Measurements from ENCODE around the gene FSIP1.

FSIP1 gene

DNA sequence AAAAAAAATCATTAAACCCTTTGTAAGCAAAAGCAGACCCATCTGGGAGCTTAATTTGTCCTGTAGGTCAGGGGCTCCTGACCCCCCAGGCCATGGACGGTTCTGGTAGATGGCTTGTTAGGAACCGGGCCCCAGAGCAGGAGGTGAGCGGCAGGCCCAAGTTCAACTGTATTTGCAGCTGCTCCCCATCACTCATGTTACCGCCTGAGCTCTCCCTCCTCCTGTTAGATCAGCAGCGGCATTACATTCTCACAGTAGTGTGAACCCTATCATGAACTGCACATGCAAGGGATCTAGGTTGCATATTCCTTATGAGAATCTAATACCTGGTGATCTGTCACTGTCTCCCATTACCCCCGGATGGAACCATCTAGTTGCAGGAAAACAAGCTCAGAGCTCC lies 60.7 kb downstream of the FSIP1 start:
- in situ Hi-C loops (cut with HindIII; ENCODE audit: low sequenced_read_pairs): loop anchor here (5.0 kb wide), 1 partner anchor 90 kb away; no protein-coding TSS in a partner anchor

DNA sequence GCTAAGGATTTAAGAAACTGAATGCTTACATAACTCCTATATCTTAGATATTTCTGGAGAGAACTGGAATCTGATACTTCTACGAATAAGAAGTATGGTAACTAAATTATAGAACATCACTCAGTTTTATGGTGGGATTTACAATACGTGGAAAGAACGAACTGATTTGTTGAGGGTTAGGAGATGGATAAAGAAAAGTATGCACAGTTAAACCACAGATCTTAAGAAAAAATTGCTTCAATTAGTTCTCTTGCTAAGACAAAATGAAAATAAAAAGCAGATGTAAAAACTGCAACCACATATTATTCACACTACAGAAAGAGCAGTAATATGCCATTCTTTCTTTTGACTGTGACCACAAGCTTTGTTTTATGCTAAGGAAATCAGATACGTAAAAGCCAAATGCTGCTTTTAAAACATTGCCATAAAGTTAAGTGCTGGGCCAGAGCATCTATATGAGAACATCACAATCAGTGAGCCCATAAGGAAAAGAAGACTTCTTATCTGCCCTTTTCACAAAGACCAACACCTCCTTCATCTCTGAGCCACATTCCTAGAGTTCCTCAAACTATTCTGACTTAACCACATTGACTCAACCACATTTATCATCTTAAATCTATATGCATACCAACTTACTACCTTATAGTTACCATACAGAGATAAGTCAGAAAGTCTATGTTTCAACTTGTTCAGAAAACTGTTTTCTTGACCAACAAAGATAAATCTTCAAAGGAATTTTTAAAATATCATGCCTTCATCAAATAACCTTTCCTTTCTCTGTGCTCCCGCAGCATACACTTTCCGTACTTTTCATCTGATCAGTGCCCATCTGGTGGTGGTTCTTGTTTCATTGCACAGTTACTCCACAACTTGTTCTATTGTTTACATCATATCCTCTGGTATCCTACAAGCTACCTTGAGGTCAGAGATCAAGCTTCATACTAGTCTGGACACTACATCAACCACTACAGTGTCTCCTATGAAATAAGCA lies 61.7 kb downstream of the FSIP1 start:
- in situ Hi-C loops (cut with HindIII; ENCODE audit: low sequenced_read_pairs): loop anchor here (5.0 kb wide), 1 partner anchor 89 kb away; no protein-coding TSS in a partner anchor

DNA sequence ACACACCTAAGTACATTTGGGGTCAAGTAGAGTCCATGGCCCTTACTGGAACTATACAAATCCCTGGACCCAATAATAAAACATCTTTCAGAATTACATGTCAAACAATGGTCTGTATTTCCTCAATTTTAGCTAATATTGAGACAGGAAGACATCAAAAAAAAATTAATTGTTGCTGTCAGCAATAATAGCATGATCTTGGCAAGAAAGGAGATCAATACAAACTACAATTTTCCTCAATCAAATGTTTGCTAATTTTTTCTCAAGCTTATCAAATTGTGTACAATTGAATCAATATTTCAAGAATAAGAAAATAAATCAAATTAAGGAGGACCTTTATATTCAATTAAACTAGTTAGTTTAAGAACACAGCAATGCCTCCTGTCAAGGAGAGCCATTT lies 62.6 kb downstream of the FSIP1 start:
- in situ Hi-C loops (cut with HindIII; ENCODE audit: low sequenced_read_pairs): loop anchor here (5.0 kb wide), 1 partner anchor 88 kb away; no protein-coding TSS in a partner anchor

DNA sequence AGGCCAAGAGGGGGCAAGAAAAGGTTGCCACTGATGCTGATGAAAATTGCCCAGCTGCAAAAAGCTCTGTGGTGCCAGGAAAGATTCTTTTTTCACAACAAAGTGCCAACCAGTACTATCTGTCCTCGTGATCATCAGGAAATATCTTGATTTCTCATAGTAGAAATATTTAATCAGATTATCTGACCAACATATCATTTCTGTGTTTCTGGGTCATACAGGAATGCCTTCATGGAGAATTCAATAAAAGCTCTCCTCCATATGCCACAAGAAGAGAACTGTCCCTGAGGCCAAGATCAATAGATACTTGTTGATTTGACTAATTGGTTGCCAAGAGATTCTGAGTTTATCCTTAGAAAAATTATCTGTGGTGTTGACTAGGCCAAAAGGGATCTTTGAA lies 63.5 kb downstream of the FSIP1 start:
- in situ Hi-C loops (cut with HindIII; ENCODE audit: low sequenced_read_pairs): no loop called here

DNA sequence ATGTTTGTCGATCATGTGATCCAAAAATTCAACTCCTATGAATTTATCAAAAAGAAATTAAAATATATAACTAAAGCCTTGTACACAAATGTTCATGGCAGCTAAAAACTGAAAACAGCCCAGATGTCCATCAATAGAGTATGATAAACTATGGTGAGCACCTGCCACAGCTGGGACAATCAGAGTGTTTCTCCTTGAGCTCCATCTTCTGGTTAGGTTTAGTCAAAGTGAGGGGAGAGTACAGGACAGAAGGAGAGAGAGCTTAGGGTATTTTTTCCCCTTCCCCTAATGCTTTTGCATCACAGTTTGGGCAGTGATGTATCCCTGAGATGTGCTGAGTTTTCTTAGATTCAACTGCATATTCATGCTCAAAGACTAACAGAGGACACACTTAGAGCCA lies 65.5 kb downstream of the FSIP1 start:
- in situ Hi-C loops (cut with HindIII; ENCODE audit: low sequenced_read_pairs): no loop called here

DNA sequence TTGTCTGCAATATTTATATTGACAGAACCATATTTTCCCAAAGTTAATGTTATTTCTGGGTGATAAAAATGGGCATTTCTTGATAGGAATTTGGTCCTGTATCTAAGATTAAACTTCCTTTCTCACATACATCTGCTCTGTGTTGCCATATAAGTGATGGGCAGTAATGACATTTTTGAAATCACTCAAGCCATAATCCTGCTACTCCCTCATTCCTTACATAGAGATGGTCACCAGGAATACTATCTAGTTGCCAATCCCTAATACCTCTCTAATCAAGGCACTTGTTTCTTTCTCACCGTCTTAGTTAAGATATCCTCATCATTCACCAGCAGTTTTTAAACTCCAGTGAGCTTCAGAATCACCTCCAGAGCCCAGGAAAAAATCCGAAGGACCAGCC lies 68.4 kb downstream of the FSIP1 start:
- in situ Hi-C loops (cut with HindIII; ENCODE audit: low sequenced_read_pairs): no loop called here

DNA sequence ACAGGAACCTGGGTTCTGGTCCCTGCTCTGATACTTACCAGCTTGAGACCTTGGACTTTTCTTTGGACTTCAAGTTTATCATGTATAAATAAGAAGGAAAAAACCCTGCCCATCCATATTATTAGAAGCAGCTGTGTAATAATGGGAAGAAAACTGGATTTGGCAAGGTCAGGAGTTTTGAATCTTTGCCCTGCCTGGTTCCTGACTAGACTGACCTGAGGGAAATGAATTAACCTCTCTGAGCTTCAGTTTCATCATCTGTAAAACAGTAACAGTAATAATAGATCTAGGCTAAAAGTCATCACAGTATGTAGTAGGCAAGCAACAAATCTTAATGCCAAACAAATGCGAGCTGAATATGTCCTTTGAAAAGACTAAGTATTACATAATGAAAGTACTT lies 68.8 kb downstream of the FSIP1 start:
- in situ Hi-C loops (cut with HindIII; ENCODE audit: low sequenced_read_pairs): no loop called here

DNA sequence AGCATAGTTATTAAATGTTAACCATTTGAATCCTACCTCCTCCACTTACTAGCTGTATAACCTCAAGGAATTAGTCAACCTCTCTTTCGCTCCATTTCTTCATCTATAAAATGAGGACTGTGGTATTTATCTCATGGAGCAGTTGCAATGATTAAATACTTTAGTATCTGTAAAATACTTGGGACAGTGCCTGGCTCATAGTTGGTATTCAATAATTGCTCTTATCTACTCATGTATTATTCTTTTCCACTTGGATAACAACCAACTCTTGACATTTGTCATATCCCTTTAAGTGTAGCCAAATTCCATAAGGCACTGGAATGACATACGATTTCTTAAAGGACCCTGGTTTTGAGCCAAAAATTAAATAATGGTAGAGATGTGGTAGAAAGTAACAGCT lies 72.0 kb downstream of the FSIP1 start:
- in situ Hi-C loops (cut with HindIII; ENCODE audit: low sequenced_read_pairs): no loop called here

DNA sequence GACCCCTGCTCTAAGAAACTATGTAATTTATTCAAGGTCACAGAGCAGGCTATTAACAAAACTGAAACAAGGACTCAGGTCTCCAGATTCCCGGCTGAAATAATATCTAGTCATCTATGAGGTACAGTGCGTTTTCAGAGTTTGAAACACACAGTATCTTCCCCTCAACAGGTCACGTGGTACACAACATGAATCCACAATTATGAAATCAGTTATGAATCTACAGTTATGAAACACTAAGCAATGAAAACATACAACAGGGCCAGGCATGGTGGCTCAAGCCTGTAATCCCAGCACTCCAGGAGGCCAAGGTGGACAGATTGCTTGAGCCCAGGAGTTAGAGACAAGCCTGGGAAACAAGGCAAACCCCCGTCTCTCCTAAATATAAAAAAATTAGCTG lies 72.7 kb downstream of the FSIP1 start:
- in situ Hi-C loops (cut with HindIII; ENCODE audit: low sequenced_read_pairs): no loop called here

DNA sequence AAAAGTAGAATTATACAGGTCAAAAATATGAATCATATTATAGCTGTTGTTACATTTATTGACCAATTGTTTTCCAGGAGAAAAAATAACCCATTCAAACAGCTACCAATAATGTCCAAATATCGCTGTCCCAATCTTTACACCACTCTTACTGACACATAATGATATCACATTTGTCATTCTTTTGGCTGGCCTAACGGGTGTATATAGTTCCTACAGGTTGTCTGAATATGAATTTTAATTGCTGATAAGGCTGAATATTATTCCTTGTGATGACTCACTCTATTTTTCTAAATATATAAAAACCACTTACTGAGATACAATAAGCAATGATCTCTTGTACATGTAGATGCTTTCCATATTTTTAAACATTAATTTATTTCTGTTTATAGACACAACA lies 76.4 kb downstream of the FSIP1 start:
- in situ Hi-C loops (cut with HindIII; ENCODE audit: low sequenced_read_pairs): no loop called here

DNA sequence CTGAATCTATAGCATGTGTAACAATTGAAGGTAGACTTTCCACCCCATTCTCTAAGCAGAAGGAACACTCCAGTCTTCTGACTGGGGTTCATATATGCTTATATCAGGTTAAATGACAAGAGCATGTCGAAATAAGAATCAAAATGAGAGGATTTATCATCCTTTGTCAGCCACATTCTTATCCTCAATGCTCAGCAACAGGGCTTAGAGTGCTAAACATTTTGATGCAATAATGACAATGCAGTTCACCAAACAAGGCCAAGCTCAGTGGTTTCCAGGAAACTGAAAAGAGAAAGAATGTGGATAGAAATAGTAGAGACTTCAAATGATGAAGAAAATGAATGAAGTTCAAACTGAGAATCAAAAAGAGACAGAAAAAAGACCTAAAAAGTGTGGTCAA lies 78.0 kb downstream of the FSIP1 start:
- in situ Hi-C loops (cut with HindIII; ENCODE audit: low sequenced_read_pairs): loop anchor here (5.0 kb wide), 1 partner anchor 53 kb away; no protein-coding TSS in a partner anchor

DNA sequence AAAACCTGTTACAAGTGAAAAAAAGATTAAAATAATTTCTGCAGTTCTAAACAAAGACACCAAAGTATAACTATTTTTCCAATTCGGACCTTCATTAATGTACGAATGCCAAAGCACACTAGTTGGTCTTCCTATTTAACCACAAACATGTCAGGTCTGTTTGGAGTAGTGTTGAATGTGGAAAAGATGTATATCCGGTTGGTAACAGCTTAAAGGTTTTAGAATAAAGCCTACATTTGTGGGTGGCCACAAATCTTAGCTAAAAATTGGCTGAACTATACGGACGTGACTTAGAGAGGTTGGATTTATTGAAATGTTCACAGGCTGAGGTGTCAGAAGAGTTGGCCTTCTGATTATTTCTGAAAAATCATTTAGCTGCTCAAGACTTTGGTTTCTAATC lies 78.4 kb downstream of the FSIP1 start:
- in situ Hi-C loops (cut with HindIII; ENCODE audit: low sequenced_read_pairs): loop anchor here (5.0 kb wide), 1 partner anchor 53 kb away; no protein-coding TSS in a partner anchor

DNA sequence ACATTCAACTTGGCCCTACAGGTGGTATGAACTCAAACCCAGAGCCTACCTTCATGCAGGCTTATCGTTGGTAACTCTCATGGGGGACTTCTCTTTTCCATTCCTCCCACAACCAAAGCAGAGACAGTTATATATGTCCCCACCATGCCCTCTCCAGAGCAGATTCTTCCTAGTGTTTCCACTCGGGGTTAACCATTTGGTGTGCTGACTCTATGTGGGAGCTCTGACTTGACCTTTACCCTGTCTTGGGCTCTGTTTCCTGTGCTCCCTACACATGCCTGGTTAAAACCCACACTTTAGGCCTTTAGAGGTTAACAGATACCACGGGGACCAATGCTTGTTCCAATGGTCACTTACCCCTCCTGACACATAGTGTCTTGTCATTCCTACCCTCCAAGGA lies 80.7 kb downstream of the FSIP1 start:
- in situ Hi-C loops (cut with HindIII; ENCODE audit: low sequenced_read_pairs): loop anchor here (5.0 kb wide), 1 partner anchor 55 kb away; no protein-coding TSS in a partner anchor

DNA sequence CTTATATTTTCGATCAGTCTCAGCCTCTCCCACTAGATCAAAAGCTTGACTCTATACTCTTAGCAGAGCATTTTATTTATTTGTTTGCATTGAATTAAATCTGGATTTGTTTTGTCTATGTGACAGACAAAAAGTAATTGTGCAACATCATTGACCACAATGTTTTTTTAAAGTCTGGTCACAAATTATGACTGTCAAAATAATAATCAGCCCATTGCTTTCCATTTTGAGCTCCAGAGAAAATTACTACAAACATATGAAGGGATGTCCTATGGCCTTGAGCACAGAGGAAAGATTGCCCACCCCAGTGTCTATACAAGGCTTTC lies 82.3 kb downstream of the FSIP1 start:
- in situ Hi-C loops (cut with HindIII; ENCODE audit: low sequenced_read_pairs): loop anchor here (5.0 kb wide), 1 partner anchor 57 kb away; no protein-coding TSS in a partner anchor

DNA sequence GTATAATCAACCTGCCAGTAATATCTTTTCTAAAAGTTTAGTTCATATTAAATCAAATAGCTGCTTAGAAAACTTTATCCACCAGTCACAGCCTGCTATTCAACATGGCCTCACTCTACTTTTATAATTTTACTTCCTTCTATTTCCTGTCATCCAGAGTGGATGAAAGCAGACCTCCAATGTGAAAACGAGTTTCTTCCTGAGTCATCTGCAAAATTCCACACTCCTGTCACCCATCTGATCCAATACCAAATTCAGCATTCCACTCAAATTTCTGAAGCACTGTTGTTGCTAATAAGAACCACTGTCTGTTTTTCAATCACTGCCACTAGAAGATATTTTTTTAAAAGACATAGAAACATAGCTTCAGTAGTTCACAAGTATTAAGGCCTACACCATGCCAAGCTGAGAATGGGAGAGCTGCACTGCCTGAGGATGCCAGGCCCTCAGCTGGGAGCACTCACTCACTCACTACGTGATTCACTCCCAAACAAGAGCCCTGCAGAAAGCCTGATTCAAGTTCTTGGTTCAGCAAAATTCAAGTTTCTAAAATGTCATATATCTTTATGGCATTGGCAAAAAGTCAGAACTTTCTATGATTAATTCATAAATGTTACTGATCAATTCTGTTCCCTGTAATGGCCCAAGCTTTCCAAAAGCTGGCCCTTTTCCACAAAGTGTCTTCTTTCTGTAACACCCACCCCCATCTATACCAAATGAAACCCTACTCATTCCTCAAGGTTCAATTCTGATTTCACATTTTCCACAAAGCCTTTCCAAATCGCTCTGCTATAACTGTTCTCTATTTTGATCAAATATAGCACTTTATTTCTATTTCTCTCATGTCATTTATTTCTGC lies 82.9 kb downstream of the FSIP1 start:
- in situ Hi-C loops (cut with HindIII; ENCODE audit: low sequenced_read_pairs): loop anchor here (5.0 kb wide), 1 partner anchor 58 kb away; no protein-coding TSS in a partner anchor

DNA sequence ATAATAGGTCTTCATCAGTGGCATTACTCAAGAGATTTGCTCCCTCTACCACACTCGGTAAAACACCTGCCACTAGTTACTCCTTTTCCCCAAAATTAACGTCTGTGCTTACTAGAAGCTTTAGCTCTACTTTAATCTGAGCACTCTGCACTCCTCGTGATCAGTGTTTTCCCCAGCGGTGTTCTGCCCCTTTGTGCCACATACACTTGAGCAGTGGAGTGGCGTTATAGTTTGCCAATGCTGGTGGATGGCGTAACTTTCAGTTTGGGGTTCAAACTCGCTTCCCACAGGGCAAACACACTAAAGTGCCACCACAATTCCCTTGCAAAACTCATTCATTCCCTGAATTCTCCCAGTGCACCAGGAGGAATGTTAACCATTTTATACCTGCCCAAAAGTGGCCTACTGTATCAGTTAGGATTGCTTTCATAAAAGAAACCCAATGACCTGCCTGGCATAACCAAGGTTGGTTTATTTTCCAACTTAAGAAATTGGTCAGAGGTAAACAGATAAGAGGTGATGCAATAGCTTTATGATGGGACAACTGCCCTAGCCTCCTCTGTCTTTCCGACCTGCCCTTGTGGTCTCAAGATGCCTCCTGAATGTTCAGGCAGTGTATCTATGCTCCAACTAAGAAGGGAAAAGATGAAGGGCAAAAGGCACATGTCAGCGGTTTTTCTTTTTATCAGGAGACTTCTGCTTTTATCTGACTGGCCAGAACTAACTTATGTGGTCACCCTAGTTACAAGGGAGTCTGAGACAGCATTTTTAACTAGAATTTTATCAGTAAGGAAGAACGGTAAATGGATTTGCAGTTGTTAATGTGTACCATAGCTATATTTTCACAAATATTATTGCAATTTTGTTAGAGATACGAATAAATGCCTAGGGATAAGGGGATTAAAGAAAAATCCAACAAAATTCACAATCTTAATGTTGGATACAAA lies 83.9 kb downstream of the FSIP1 start:
- in situ Hi-C loops (cut with HindIII; ENCODE audit: low sequenced_read_pairs): no loop called here

DNA sequence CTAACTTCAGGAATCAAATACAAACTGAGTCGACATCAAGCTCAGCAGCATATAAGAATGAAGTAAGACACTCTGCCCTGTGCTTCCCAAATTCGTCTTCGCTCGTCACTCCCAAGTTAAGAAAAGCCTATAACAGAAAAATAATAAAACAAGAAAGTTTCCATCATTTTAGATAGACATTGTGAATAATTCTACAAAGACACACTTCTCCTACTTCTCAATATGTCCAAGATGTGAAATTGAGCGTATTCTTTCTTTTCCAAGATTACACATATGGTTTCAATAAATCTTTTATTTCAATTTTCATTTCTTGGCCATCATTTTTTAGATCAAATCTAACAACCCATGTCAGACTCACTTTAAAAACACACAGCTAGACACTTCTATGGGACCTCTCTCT lies 85.1 kb downstream of the FSIP1 start:
- in situ Hi-C loops (cut with HindIII; ENCODE audit: low sequenced_read_pairs): no loop called here

DNA sequence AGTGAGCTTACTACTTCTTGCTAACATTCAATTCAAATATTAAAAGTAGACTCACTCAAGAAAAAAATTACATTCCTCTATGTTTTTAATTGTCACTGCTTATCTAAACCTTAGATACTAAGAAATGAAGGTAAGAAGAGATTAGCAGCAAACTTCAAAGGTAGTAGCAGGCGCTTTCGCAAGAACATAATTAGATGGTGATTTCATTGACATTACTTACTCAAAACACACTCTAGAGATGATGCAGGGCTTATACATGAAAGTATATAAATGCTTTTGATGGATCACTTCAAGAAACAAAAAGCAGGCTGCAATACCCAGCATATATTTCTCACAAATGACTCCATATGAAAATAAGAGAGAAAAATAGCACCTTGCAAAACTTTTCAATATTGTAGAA lies 86.8 kb downstream of the FSIP1 start:
- in situ Hi-C loops (cut with HindIII; ENCODE audit: low sequenced_read_pairs): no loop called here

DNA sequence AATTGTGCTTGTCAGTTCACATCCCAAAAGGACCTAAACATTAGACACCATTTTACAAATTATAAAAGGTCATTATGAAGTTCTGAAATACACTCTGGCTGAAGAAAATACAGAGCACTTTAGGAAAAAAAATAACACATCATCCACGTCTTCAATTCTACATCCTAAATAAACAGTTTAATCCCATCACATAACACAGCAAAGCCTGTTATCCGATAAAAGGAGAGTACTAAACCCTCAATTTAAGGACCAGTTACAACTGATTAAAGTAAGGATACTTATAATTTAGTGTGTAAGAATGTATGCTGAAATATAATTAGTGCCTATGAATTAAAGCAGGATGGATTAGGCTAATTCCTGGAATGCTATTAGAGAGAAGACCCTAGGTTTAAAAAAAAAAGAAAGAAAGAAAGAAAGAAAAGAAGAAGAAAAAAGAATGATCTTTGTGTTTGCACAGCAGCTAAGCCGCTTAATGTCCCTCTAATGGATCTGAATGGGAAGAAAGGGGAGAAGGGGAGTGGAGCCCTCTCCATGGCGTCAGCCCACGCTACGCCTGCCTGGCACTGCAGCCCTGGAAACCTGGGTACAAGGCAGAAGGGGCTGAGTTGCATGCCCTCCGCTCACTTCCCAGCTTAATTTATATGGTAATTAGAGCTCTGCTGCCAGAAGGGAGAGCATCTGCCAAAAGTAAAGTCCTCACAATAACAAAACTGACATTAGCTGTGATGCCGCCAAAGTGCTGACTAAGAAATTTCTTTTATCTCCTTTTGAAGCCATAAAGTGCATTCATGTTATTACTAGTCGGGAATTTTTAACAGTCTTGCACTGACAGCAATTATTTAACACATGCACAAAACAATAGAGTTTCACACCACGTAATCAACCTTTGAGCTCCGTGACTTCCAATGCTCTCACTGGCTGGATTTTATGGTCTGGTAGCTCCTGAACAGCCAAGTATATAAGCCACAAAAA lies 90.0 kb downstream of the FSIP1 start:
- in situ Hi-C loops (cut with HindIII; ENCODE audit: low sequenced_read_pairs): no loop called here

All from endothelial cell of hepatic sinusoid (primary cell).